Lung microvascular endothelial cell (primary cell): Measurements from ENCODE around the gene SMIM44. TPM values are rescaled to one million over a fixed set of nuclear protein-coding genes. Genes with fewer than 3 reads are reported as not detected.

ENCODE experiments used
- DNase-seq, 2 donors: peaks; one replicate each; pipeline versions ENCODE4 v3.0.0 to v3.0.0-alpha.2; 2010; ENCODE audit warnings: low read depth in 2 of 2
- total RNA-seq: library from RNA; depleted of rRNA; stranded (reverse); fragments of >200 nt; gene quantifications from 2 replicates; pipeline ENCODE4 v1.2.1, GENCODE V29; 2014

SMIM44 gene
- total RNA-seq, 1 donor from 2014 or later = not detected

DNA sequence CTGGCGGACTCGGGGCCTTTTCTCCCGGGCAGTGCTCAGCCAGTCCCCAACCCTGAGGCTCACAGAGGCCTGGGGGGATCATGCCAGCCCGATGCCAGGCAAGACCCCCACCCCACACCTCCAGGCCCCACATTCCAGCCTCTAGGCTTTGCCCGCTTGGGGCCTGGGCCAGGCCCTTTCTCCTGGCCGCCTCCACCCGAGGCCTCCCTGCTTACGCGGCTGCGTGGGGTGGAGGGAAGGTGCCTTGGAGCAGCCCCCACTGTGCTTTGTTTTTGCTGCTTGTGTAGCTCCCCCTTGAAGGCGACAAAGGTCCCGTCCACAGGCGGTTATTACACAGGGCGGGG lies 41.3 kb downstream of the SMIM44 start:
- no peak for DNase-seq

GRCh38 chr19:3441089-3441985 lies 41.9 kb downstream of the SMIM44 start:
- no peak for DNase-seq

- DNase-seq = peak; percentile 32 to 38
Observed at GRCh38 chr19:3440082-3440481, 43.2 kb downstream of the SMIM44 start.

- DNase-seq = peak; percentile 97
Observed at GRCh38 chr19:3434630-3435553, 48.3 kb downstream of the SMIM44 start.

- DNase-seq = no peak
Observed at GRCh38 chr19:3433805-3434540, 49.3 kb downstream of the SMIM44 start.

GRCh38 chr19:3433313-3433712 lies 49.9 kb downstream of the SMIM44 start:
- peak; percentile 61 to 68 for DNase-seq

Other genes with a start within 250 kb of the SMIM44 start
- 9.4 and 11.7 TPM in 2 replicates for gene NFIC, start 116.9 kb downstream of the SMIM44 start, total RNA-seq
- not detected in 2 replicates for gene SMIM24, start 2.9 kb downstream of the SMIM44 start, total RNA-seq
- 6.8 and 10.1 TPM in 2 replicates for gene DOHH, start 17.2 kb upstream of the SMIM44 start, total RNA-seq
- gene FZR1, start 22.9 kb upstream of the SMIM44 start, total RNA-seq = 21.1 and 25.2 TPM in 2 replicates
- not detected in 2 replicates for gene TEKTIP1, start 55.7 kb upstream of the SMIM44 start, total RNA-seq
- gene MFSD12, start 74.1 kb upstream of the SMIM44 start, total RNA-seq = 47.5 and 84.7 TPM in 2 replicates
- gene HMG20B, start 89.5 kb upstream of the SMIM44 start, total RNA-seq = 59.1 and 60.5 TPM in 2 replicates
- 0.20 and 0.65 TPM in 2 replicates for gene GIPC3, start 102.0 kb upstream of the SMIM44 start, total RNA-seq
- gene TBXA2R, start 123.4 kb upstream of the SMIM44 start, total RNA-seq = 0.99 and 1.5 TPM in 2 replicates
- gene CACTIN, start 143.3 kb upstream of the SMIM44 start, total RNA-seq = 15.3 and 21.6 TPM in 2 replicates
- 19.0 and 28.0 TPM in 2 replicates for gene PIP5K1C, start 217.0 kb upstream of the SMIM44 start, total RNA-seq
- not detected in 2 replicates for gene TJP3, start 224.9 kb upstream of the SMIM44 start, total RNA-seq